GM12891 (cell line): ENCODE data around the gene JMY.

Experiments
- PAX5 ChIP-seq: IDR thresholded peaks from 2 replicates; pipeline ENCODE4 v1.6.1; 2011; ENCODE audit warnings: low read length, moderate library complexity, mild to moderate bottlenecking; ENCODE audit not compliant: insufficient read depth, severe bottlenecking
- POLR2A ChIP-seq: IDR thresholded peaks from 2 replicates; pipeline ENCODE4 v1.6.1; 2011; ENCODE audit warnings: low read depth, low read length, control low read depth
- POLR2AphosphoS5 ChIP-seq: IDR thresholded peaks from 2 replicates; pipeline ENCODE4 v1.6.1; 2011; ENCODE audit warnings: low read depth, low read length, control low read depth
- POU2F2 ChIP-seq: IDR thresholded peaks from 2 replicates; pipeline ENCODE4 v1.6.1; 2011; ENCODE audit warnings: low read depth, mild to moderate bottlenecking, control low read depth, low read length, moderate library complexity
- SPI1 ChIP-seq: IDR thresholded peaks from 2 replicates; pipeline ENCODE4 v1.6.1; 2011; ENCODE audit warnings: low read depth, low read length, control low read depth
- TAF1 ChIP-seq: IDR thresholded peaks from 2 replicates; pipeline ENCODE4 v1.6.1; 2011; ENCODE audit warnings: low read depth, low read length, control low read depth

DNA sequence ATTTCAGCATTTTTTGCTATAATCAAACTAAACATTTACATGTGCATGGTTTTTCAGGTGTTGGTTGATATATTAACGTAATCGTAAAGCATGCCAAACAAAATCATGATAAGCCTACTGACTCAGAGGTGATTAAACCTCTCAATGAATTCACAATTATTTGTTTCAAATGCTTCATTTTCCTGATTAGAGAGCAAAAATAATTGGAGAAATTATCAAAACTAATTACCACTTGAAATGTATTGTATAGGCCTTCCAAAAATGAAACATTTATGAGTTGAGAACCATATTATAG, 45.7 kb upstream of the JMY start:
- TF ChIP-seq POLR2AphosphoS5 (no peak), POLR2A (no peak), TAF1 (no peak), PAX5 (no peak), SPI1 (no peak), POU2F2 (no peak)
